ENCODE results near the gene C1orf216. TPM values are rescaled to one million over a fixed set of nuclear protein-coding genes. Genes with fewer than 3 reads are reported as not detected.
A peak's percentile ranks its signal among the peaks of the same experiment; 100 is the strongest.

C1orf216 gene
- total RNA-seq = 25.3 and 25.9 TPM in 2 replicates

- H3K36me3 Mint-ChIP-seq (ENCODE audit: low read depth) = peaks cover 25% of the 10 kb centered on the region
- H3K27me3 Mint-ChIP-seq (ENCODE audit: insufficient read depth) = no peaks in the 10 kb centered on the region
- intact Hi-C loops (cut with micrococcal nuclease) = loop anchor here (1.0 to 5.0 kb wide), 5 partner anchors 51 to 686 kb away; partner anchors contain the start of genes AGO3, CLSPN, SFPQ and ZMYM6
- no peaks in the 10 kb centered on the region for H3K9me3 Mint-ChIP-seq
- H3K4me1 Mint-ChIP-seq (ENCODE audit: low read depth) = peaks cover 37% of the 10 kb centered on the region
- H3K27ac Mint-ChIP-seq = peak within 1 kb of the TSS; percentile 93
- peak within 1 kb of the TSS; percentile 86 for H3K4me3 Mint-ChIP-seq
- peak; percentile 63 for DNase-seq (ENCODE audit: low spot score)
These were observed at the start of gene C1orf216 for GRCh38 chr1:35718492-35719336. TSS of gene C1orf216 (minus strand) at chr1:35718884. CDS start at chr1:35716321, 2,563 bp downstream.

GRCh38 chr1:35764283-35764682 is 45.6 kb upstream of the C1orf216 start:
- no peak overlapping the region for H3K4me3 Mint-ChIP-seq
- H3K9me3 Mint-ChIP-seq = no peaks in the 10 kb centered on the region
- intact Hi-C loops (cut with micrococcal nuclease) = no loop called here
- no peak for DNase-seq (ENCODE audit: low spot score)
- no peak overlapping the region for H3K27ac Mint-ChIP-seq
- H3K36me3 Mint-ChIP-seq (ENCODE audit: low read depth) = peaks cover 33% of the 10 kb centered on the region
- H3K27me3 Mint-ChIP-seq (ENCODE audit: insufficient read depth) = no peaks in the 10 kb centered on the region
- peaks cover 28% of the 10 kb centered on the region for H3K4me1 Mint-ChIP-seq (ENCODE audit: low read depth)

- no peak for DNase-seq (ENCODE audit: low spot score)
- no peaks in the 10 kb centered on the region for H3K9me3 Mint-ChIP-seq
- H3K4me3 Mint-ChIP-seq = no peak overlapping the region
- no peaks in the 10 kb centered on the region for H3K27me3 Mint-ChIP-seq (ENCODE audit: insufficient read depth)
- H3K27ac Mint-ChIP-seq = no peak overlapping the region
- H3K36me3 Mint-ChIP-seq (ENCODE audit: low read depth) = peaks cover 35% of the 10 kb centered on the region
- peaks cover 20% of the 10 kb centered on the region for H3K4me1 Mint-ChIP-seq (ENCODE audit: low read depth)
- intact Hi-C loops (cut with micrococcal nuclease) = no loop called here
These were observed 44.5 kb upstream of the C1orf216 start for GRCh38 chr1:35763201-35763600.

GRCh38 chr1:35762141-35762540 is 43.5 kb upstream of the C1orf216 start:
- H3K36me3 Mint-ChIP-seq (ENCODE audit: low read depth) = peaks cover 40% of the 10 kb centered on the region
- H3K27ac Mint-ChIP-seq = no peak overlapping the region
- no peak for DNase-seq (ENCODE audit: low spot score)
- intact Hi-C loops (cut with micrococcal nuclease) = no loop called here
- H3K4me3 Mint-ChIP-seq = no peak overlapping the region
- H3K4me1 Mint-ChIP-seq (ENCODE audit: low read depth) = peaks cover 20% of the 10 kb centered on the region
- H3K27me3 Mint-ChIP-seq (ENCODE audit: insufficient read depth) = no peaks in the 10 kb centered on the region
- H3K9me3 Mint-ChIP-seq = no peaks in the 10 kb centered on the region

GRCh38 chr1:35756064-35756463 is 37.4 kb upstream of the C1orf216 start:
- DNase-seq (ENCODE audit: low spot score) = no peak
- no peaks in the 10 kb centered on the region for H3K27me3 Mint-ChIP-seq (ENCODE audit: insufficient read depth)
- peaks cover 36% of the 10 kb centered on the region for H3K36me3 Mint-ChIP-seq (ENCODE audit: low read depth)
- no peak overlapping the region for H3K4me3 Mint-ChIP-seq
- peaks cover 7% of the 10 kb centered on the region for H3K4me1 Mint-ChIP-seq (ENCODE audit: low read depth)
- no peak overlapping the region for H3K27ac Mint-ChIP-seq
- no peaks in the 10 kb centered on the region for H3K9me3 Mint-ChIP-seq
- intact Hi-C loops (cut with micrococcal nuclease) = no loop called here

- Mint-ChIP-seq H3K36me3 (ENCODE audit: low read depth) (peaks cover 31% of the 10 kb centered on the region), H3K4me1 (ENCODE audit: low read depth) (peaks cover 7% of the 10 kb centered on the region), H3K27ac (no peak overlapping the region), H3K4me3 (no peak overlapping the region), H3K27me3 (ENCODE audit: insufficient read depth) (no peaks in the 10 kb centered on the region), H3K9me3 (no peaks in the 10 kb centered on the region)
- intact Hi-C loops (cut with micrococcal nuclease) = no loop called here
- DNase-seq (ENCODE audit: low spot score) = no peak
These were observed 35.1 kb upstream of the C1orf216 start for GRCh38 chr1:35753626-35754260.

GRCh38 chr1:35748326-35748725 is 29.6 kb upstream of the C1orf216 start:
- no peak for DNase-seq (ENCODE audit: low spot score)
- intact Hi-C loops (cut with micrococcal nuclease) = no loop called here
- Mint-ChIP-seq H3K9me3 (no peaks in the 10 kb centered on the region), H3K36me3 (ENCODE audit: low read depth) (peaks cover 31% of the 10 kb centered on the region), H3K4me3 (no peak overlapping the region), H3K4me1 (ENCODE audit: low read depth) (no peaks in the 10 kb centered on the region), H3K27ac (no peak overlapping the region), H3K27me3 (ENCODE audit: insufficient read depth) (no peaks in the 10 kb centered on the region)

- Mint-ChIP-seq H3K36me3 (ENCODE audit: low read depth) (peaks cover 31% of the 10 kb centered on the region), H3K4me3 (no peak overlapping the region), H3K27ac (no peak overlapping the region), H3K9me3 (no peaks in the 10 kb centered on the region), H3K4me1 (ENCODE audit: low read depth) (no peaks in the 10 kb centered on the region), H3K27me3 (ENCODE audit: insufficient read depth) (no peaks in the 10 kb centered on the region)
- intact Hi-C loops (cut with micrococcal nuclease) = no loop called here
- DNase-seq (ENCODE audit: low spot score) = no peak
These were observed 26.5 kb upstream of the C1orf216 start for GRCh38 chr1:35745124-35745730.

GRCh38 chr1:35737120-35737519 is 18.4 kb upstream of the C1orf216 start:
- Mint-ChIP-seq H3K27me3 (ENCODE audit: insufficient read depth) (no peaks in the 10 kb centered on the region), H3K4me3 (no peak overlapping the region), H3K36me3 (ENCODE audit: low read depth) (peaks cover 19% of the 10 kb centered on the region), H3K27ac (no peak overlapping the region), H3K9me3 (no peaks in the 10 kb centered on the region), H3K4me1 (ENCODE audit: low read depth) (no peaks in the 10 kb centered on the region)
- no peak for DNase-seq (ENCODE audit: low spot score)
- intact Hi-C loops (cut with micrococcal nuclease) = no loop called here

GRCh38 chr1:35727434-35728040 is 8.9 kb upstream of the C1orf216 start:
- DNase-seq (ENCODE audit: low spot score) = no peak
- no peak overlapping the region for H3K27ac Mint-ChIP-seq
- no peak overlapping the region for H3K4me3 Mint-ChIP-seq
- H3K4me1 Mint-ChIP-seq (ENCODE audit: low read depth) = peaks cover 9% of the 10 kb centered on the region
- intact Hi-C loops (cut with micrococcal nuclease) = loop anchor here (1.0 to 2.0 kb wide), 3 partner anchors 47 to 276 kb away; no protein-coding TSS in a partner anchor
- no peaks in the 10 kb centered on the region for H3K9me3 Mint-ChIP-seq
- H3K27me3 Mint-ChIP-seq (ENCODE audit: insufficient read depth) = no peaks in the 10 kb centered on the region
- peaks cover 4% of the 10 kb centered on the region for H3K36me3 Mint-ChIP-seq (ENCODE audit: low read depth)

- intact Hi-C loops (cut with micrococcal nuclease) = loop anchor here (1.0 to 2.0 kb wide), 3 partner anchors 48 to 275 kb away; no protein-coding TSS in a partner anchor
- Mint-ChIP-seq H3K27ac (no peak overlapping the region), H3K36me3 (ENCODE audit: low read depth) (peaks cover 4% of the 10 kb centered on the region), H3K4me3 (no peak overlapping the region), H3K27me3 (ENCODE audit: insufficient read depth) (no peaks in the 10 kb centered on the region), H3K4me1 (ENCODE audit: low read depth) (peaks cover 9% of the 10 kb centered on the region), H3K9me3 (no peaks in the 10 kb centered on the region)
- DNase-seq (ENCODE audit: low spot score) = peak; percentile 20
These were observed 8.1 kb upstream of the C1orf216 start for GRCh38 chr1:35726450-35727433.

GRCh38 chr1:35725596-35725995 is 6.9 kb upstream of the C1orf216 start:
- H3K4me1 Mint-ChIP-seq (ENCODE audit: low read depth) = peaks cover 9% of the 10 kb centered on the region
- intact Hi-C loops (cut with micrococcal nuclease) = no loop called here
- H3K9me3 Mint-ChIP-seq = no peaks in the 10 kb centered on the region
- DNase-seq (ENCODE audit: low spot score) = no peak
- no peaks in the 10 kb centered on the region for H3K27me3 Mint-ChIP-seq (ENCODE audit: insufficient read depth)
- H3K36me3 Mint-ChIP-seq (ENCODE audit: low read depth) = peaks cover 6% of the 10 kb centered on the region
- H3K27ac Mint-ChIP-seq = no peak overlapping the region
- no peak overlapping the region for H3K4me3 Mint-ChIP-seq

Data from activated T-helper 1 cell treated with anti-CD3 and anti-CD28 coated beads, Interleukin-12 subunit alpha, Interleukin-12 subunit beta, Interleukin-2, Interleukin-4 antibody, amounts not matched to agents 30 ng/mL and 10 ng/mL and 1 ng/mL, durations not matched to agents 14 hours and 24 hours and 36 hours (primary cell).